Measurements from ENCODE around the gene CHRDL2.

The CHRDL2 gene

GRCh38 chr11:74680035-74680671 is 51.1 kb downstream of the CHRDL2 start:
- CTCF ChIA-PET = no interaction called here
- POLR2A ChIA-PET (ENCODE audit: low non-redundant PET) = no interaction called here
- DNase-seq (ENCODE audit: low spot score) = no peak
- TF ChIP-seq, protein P1, sequence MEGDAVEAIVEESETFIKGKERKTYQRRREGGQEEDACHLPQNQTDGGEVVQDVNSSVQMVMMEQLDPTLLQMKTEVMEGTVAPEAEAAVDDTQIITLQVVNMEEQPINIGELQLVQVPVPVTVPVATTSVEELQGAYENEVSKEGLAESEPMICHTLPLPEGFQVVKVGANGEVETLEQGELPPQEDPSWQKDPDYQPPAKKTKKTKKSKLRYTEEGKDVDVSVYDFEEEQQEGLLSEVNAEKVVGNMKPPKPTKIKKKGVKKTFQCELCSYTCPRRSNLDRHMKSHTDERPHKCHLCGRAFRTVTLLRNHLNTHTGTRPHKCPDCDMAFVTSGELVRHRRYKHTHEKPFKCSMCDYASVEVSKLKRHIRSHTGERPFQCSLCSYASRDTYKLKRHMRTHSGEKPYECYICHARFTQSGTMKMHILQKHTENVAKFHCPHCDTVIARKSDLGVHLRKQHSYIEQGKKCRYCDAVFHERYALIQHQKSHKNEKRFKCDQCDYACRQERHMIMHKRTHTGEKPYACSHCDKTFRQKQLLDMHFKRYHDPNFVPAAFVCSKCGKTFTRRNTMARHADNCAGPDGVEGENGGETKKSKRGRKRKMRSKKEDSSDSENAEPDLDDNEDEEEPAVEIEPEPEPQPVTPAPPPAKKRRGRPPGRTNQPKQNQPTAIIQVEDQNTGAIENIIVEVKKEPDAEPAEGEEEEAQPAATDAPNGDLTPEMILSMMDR (conservative IDR thresholded peaks at IDR 0.05; ENCODE audit: low read depth) = no peak
- no peak overlapping the region for H3K27ac ChIP-seq

DNA sequence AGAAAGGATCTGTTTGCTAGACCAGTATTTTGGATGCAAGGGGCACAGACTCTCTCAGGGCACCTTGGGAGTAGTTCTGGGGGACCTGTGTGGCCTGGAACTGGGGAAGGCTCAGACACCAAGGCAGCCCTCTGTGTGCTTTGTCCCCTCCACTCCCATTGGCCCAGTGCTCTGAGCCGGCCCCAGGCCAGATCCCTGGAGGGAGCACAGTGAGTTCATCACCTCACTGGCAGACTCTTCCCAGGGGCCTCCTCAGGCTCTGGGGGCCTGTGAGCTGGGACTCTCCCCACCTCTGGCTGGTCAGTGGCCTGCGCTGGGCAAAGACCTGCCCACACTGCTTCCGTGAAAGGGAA is 51.7 kb downstream of the CHRDL2 start:
- ChIA-PET POLR2A (ENCODE audit: low non-redundant PET) (no interaction called here), CTCF (no interaction called here)
- DNase-seq (ENCODE audit: low spot score) = no peak
- TF ChIP-seq, protein P1 (conservative IDR thresholded peaks at IDR 0.05; ENCODE audit: low read depth) = no peak
- H3K27ac ChIP-seq = no peak overlapping the region

DNA sequence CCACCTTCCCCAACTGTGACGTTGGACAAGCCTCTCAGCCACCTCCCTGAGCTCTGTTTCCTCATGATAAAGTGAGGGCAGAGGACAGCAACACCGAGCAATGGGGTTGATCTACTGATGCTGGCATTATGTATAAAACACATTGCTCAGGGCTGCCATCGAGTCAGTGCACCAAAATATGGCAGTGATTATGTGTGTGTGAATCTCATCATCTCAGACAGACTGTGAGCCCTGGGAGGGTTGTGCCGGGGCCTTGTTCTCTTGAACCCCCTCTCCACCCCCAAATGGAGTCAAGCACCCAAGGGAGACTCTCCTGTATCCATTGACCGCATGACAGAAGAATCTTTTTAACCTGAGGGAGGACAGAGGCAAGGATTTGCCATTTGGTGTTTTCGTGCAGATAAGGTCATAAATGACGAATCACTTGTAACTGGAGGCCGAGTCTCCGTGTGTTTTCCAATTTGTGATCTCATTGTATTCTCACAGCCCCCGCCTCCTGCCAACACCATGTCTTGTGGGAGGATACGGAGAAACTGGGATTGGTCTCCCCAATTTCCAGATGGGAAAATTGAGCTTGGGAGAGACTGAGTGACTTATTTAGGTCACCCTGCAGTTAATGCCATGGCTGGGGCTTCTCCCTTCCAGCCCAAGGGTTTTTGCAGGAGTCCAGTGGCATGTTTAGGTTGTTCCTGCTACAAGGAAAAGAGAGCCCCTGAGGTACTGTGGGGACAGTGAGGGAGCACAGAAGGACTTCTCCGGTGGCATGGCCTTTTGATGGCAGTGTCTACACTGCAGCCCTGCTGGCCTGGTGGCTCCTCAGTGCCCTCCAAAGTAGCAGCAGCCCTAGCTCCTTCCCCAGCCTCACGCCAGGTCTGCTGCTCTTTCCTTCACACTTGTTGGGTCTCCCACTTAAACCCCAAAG is 52.4 kb downstream of the CHRDL2 start:
- POLR2A ChIA-PET (ENCODE audit: low non-redundant PET) = no interaction called here
- CTCF ChIA-PET = no interaction called here

GRCh38 chr11:74678041-74678440 is 53.2 kb downstream of the CHRDL2 start:
- TF ChIP-seq, protein P1 (conservative IDR thresholded peaks at IDR 0.05; ENCODE audit: low read depth) = no peak
- POLR2A ChIA-PET (ENCODE audit: low non-redundant PET) = no interaction called here

More for the DNA sequence above, 52.4 kb downstream of the CHRDL2 start:
- TF ChIP-seq, protein P1 (conservative IDR thresholded peaks at IDR 0.05; ENCODE audit: low read depth) = no peak
- no peak overlapping the region for H3K27ac ChIP-seq
- no peak for DNase-seq (ENCODE audit: low spot score)

GRCh38 chr11:74677131-74677530 is 54.1 kb downstream of the CHRDL2 start:
- POLR2A ChIA-PET (ENCODE audit: low non-redundant PET) = no interaction called here
- TF ChIP-seq, protein P1 (conservative IDR thresholded peaks at IDR 0.05; ENCODE audit: low read depth) = no peak
- no peak for DNase-seq (ENCODE audit: low spot score)
- CTCF ChIA-PET = interaction anchor here (0.6 to 1.2 kb wide), 2 partner anchors 22 to 418 kb away, joined by 3 to 5 read pairs; no protein-coding TSS in a partner anchor
- no peak overlapping the region for H3K27ac ChIP-seq

More at GRCh38 chr11:74678041-74678440, 53.2 kb downstream of the CHRDL2 start:
- CTCF ChIA-PET = interaction anchor here (0.6 to 0.7 kb wide), 2 partner anchors 35 to 417 kb away, joined by 3 read pairs; no protein-coding TSS in a partner anchor
- no peak overlapping the region for H3K27ac ChIP-seq
- DNase-seq (ENCODE audit: low spot score) = no peak

DNA sequence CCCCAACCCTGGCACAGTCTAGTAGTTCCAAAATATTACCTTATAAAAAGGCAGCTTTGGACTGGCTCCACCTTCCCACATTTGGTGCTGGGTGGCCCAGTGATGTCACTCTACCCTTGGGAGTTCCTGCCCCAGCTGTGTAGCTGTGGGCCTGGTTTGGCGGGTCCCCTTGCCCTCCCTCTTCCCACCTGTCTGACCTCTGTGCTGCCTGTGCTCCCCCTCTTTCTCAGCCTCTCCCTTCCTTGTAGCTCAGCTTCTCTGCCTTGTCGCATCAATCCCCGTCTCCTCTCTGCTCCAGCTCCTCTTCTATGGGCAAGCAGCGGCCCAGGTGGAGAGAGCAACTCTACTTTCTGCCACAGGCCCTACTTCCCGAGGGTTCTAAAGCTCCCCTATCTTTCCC is 54.6 kb downstream of the CHRDL2 start:
- TF ChIP-seq, protein P1 (conservative IDR thresholded peaks at IDR 0.05; ENCODE audit: low read depth) = no peak
- DNase-seq (ENCODE audit: low spot score) = no peak
- H3K27ac ChIP-seq = no peak overlapping the region
- CTCF ChIA-PET = interaction anchor here (1.2 kb wide), 1 partner anchor 23 kb away, joined by 5 read pairs; no protein-coding TSS in a partner anchor
- POLR2A ChIA-PET (ENCODE audit: low non-redundant PET) = no interaction called here
